Measurements from ENCODE around the gene ITGB8.

The ITGB8 gene

GRCh38 chr7:20340839-20341238, 10.1 kb downstream of the ITGB8 start:
- DNase-seq (ENCODE audit: low read depth): no peak

- DNase-seq (ENCODE audit: low read depth): no peak
Observed at GRCh38 chr7:20343205-20343604, 12.5 kb downstream of the ITGB8 start.

- no peak for DNase-seq (ENCODE audit: low read depth)
Observed at GRCh38 chr7:20343941-20344340, 13.2 kb downstream of the ITGB8 start.

- DNase-seq (ENCODE audit: low read depth): no peak
Observed at GRCh38 chr7:20344396-20344795, 13.7 kb downstream of the ITGB8 start.

GRCh38 chr7:20346577-20346976, 15.9 kb downstream of the ITGB8 start:
- DNase-seq (ENCODE audit: low read depth): no peak

- no peak for DNase-seq (ENCODE audit: low read depth)
Observed at GRCh38 chr7:20347680-20348079, 17.0 kb downstream of the ITGB8 start.

GRCh38 chr7:20348125-20348807, 17.6 kb downstream of the ITGB8 start:
- DNase-seq (ENCODE audit: low read depth): no peak

- DNase-seq (ENCODE audit: low read depth): no peak
Observed at GRCh38 chr7:20350518-20350951, 19.8 kb downstream of the ITGB8 start.

- no peak for DNase-seq (ENCODE audit: low read depth)
Observed at GRCh38 chr7:20350996-20351692, 20.4 kb downstream of the ITGB8 start.

- DNase-seq (ENCODE audit: low read depth): no peak
Observed at GRCh38 chr7:20351901-20352300, 21.2 kb downstream of the ITGB8 start.

GRCh38 chr7:20352573-20353306, 22.0 kb downstream of the ITGB8 start:
- DNase-seq (ENCODE audit: low read depth): no peak

- no peak for DNase-seq (ENCODE audit: low read depth)
Observed at GRCh38 chr7:20354610-20355528, 24.2 kb downstream of the ITGB8 start.

GRCh38 chr7:20358106-20358505, 27.4 kb downstream of the ITGB8 start:
- no peak for DNase-seq (ENCODE audit: low read depth)

GRCh38 chr7:20358762-20359282, 28.1 kb downstream of the ITGB8 start:
- no peak for DNase-seq (ENCODE audit: low read depth)

GRCh38 chr7:20359341-20359963, 28.8 kb downstream of the ITGB8 start:
- no peak for DNase-seq (ENCODE audit: low read depth)

- no peak for DNase-seq (ENCODE audit: low read depth)
Observed at GRCh38 chr7:20362574-20363253, 32.0 kb downstream of the ITGB8 start.

GRCh38 chr7:20364571-20365196, 34.0 kb downstream of the ITGB8 start:
- no peak for DNase-seq (ENCODE audit: low read depth)

- DNase-seq (ENCODE audit: low read depth): no peak
Observed at GRCh38 chr7:20365486-20365885, 34.8 kb downstream of the ITGB8 start.

GRCh38 chr7:20374399-20374798, 43.7 kb downstream of the ITGB8 start:
- DNase-seq (ENCODE audit: low read depth): no peak

GRCh38 chr7:20376796-20377195, 46.1 kb downstream of the ITGB8 start:
- DNase-seq (ENCODE audit: low read depth): no peak
